Astrocyte (in vitro differentiated cells and primary cell): Measurements from ENCODE around the gene GIPC2. TPM values are rescaled to one million over a fixed set of nuclear protein-coding genes. Genes with fewer than 3 reads are reported as not detected.
A peak's percentile ranks its signal among the peaks of the same experiment; 100 is the strongest.

Experiments
- DNase-seq: peaks from one replicate; pipeline ENCODE4 v3.0.0-alpha.2; 2010; ENCODE audit warnings: low read depth
- FAIRE-seq: peaks from 2 replicates; lab custom pipeline; 2011; peaks lifted over from hg19 to GRCh38; lab: Jason Lieb, UNC
- H2AFZ ChIP-seq: 2 replicates; pipeline ENCODE4 v1.6.0; 2012; ENCODE audit warnings: low read depth, low read length, inconsistent platforms
- H3K27ac ChIP-seq: 2 replicates; pipeline ENCODE4 v1.5.1; 2011; ENCODE audit warnings: low read depth, low read length, inconsistent platforms
- H3K27me3 ChIP-seq: 2 replicates; pipeline ENCODE4 v1.6.0; 2011; ENCODE audit warnings: low read length, inconsistent platforms; ENCODE audit not compliant: insufficient read depth
- H3K36me3 ChIP-seq: 2 replicates; pipeline ENCODE4 v1.5.1; 2011; ENCODE audit warnings: low read length, inconsistent platforms; ENCODE audit not compliant: insufficient read depth
- H3K4me1 ChIP-seq: 2 replicates; pipeline ENCODE4 v1.5.1; 2011; ENCODE audit warnings: low read length, inconsistent platforms; ENCODE audit not compliant: insufficient read depth
- H3K4me2 ChIP-seq: 2 replicates; pipeline ENCODE4 v1.6.0; 2012; ENCODE audit warnings: low read length, inconsistent platforms
- H3K4me3 ChIP-seq: 2 replicates; pipeline ENCODE4 v1.5.1; 2011; ENCODE audit warnings: low read depth, mild to moderate bottlenecking, low read length, inconsistent platforms; ENCODE audit not compliant: insufficient read depth
- H3K79me2 ChIP-seq: 2 replicates; pipeline ENCODE4 v1.6.0; 2012; ENCODE audit warnings: mild to moderate bottlenecking, low read length, inconsistent platforms; ENCODE audit not compliant: insufficient read depth
- H3K9ac ChIP-seq: 2 replicates; pipeline ENCODE4 v1.6.0; 2012; ENCODE audit warnings: mild to moderate bottlenecking, low read length, inconsistent platforms
- H3K9me3 ChIP-seq: 2 replicates; pipeline ENCODE4 v1.5.1; 2012; ENCODE audit warnings: low read depth, mild to moderate bottlenecking, low read length, inconsistent platforms; ENCODE audit not compliant: insufficient read depth
- H4K20me1 ChIP-seq: 2 replicates; pipeline ENCODE4 v1.6.0; 2012; ENCODE audit warnings: low read length, inconsistent platforms; ENCODE audit not compliant: insufficient read depth
- H3K27ac Mint-ChIP-seq: one replicate; pipeline ENCODE4 v1.8.0; 2021; ENCODE audit warnings: mild to moderate bottlenecking, mixed read lengths; ENCODE audit not compliant: unreplicated experiment
- H3K27me3 Mint-ChIP-seq: one replicate; pipeline ENCODE4 v1.8.0; 2021; ENCODE audit warnings: low read depth, mixed read lengths; ENCODE audit not compliant: unreplicated experiment
- H3K36me3 Mint-ChIP-seq: one replicate; pipeline ENCODE4 v1.8.0; 2021; ENCODE audit warnings: low read depth, mixed read lengths; ENCODE audit not compliant: unreplicated experiment
- H3K4me1 Mint-ChIP-seq: one replicate; pipeline ENCODE4 v1.8.0; 2021; ENCODE audit warnings: low read depth, mixed read lengths; ENCODE audit not compliant: unreplicated experiment
- H3K4me3 Mint-ChIP-seq: one replicate; pipeline ENCODE4 v1.8.0; 2021; ENCODE audit warnings: mild to moderate bottlenecking, moderate library complexity, mixed read lengths; ENCODE audit not compliant: unreplicated experiment
- H3K9me3 Mint-ChIP-seq: one replicate; pipeline ENCODE4 v1.8.0; 2021; ENCODE audit warnings: mild to moderate bottlenecking, mixed read lengths; ENCODE audit not compliant: unreplicated experiment
- CTCF ChIP-seq: IDR thresholded peaks from 2 replicates; pipeline ENCODE4 v1.5.1; 2011; ENCODE audit warnings: low read depth, mild to moderate bottlenecking, inconsistent platforms, low read length, moderate library complexity; ENCODE audit not compliant: insufficient read depth
- EZH2 ChIP-seq: IDR thresholded peaks from 2 replicates; pipeline ENCODE4 v1.6.1; 2012; ENCODE audit warnings: mild to moderate bottlenecking, low read length, inconsistent platforms; ENCODE audit not compliant: insufficient read depth
- total RNA-seq: library from RNA; stranded (reverse); gene quantifications from 2 replicates; pipeline ENCODE4 v1.2.1, GENCODE V29; 2021

The GIPC2 gene
- total RNA-seq, 1 donor from 2014 or later, result not detected

- Histone ChIP-seq H3K9me3 (no peaks in the 10 kb centered on the region), H3K79me2 (peaks cover 84% of the 10 kb centered on the region), H3K27me3 (no peaks in the 10 kb centered on the region), H3K9ac (no peak overlapping the region), H2AFZ (no peak overlapping the region), H3K27ac (peak overlapping the region; percentile 22), H3K36me3 (peaks cover 13% of the 10 kb centered on the region), H3K4me2 (peak overlapping the region; percentile 85), H3K4me1 (peaks cover 6% of the 10 kb centered on the region), H4K20me1 (peaks cover 35% of the 10 kb centered on the region), H3K4me3 (peak overlapping the region; percentile 38)
- Mint-ChIP-seq H3K4me1 (peaks cover 12% of the 10 kb centered on the region), H3K4me3 (no peak overlapping the region), H3K27me3 (no peaks in the 10 kb centered on the region), H3K27ac (no peak overlapping the region), H3K9me3 (no peaks in the 10 kb centered on the region), H3K36me3 (peaks cover 7% of the 10 kb centered on the region)
- TF ChIP-seq CTCF (no peak), EZH2 (no peak)
- FAIRE-seq, result no peak
- peak; percentile 88 for DNase-seq
Measured at GRCh38 chr1:78009836-78010235, 35.9 kb upstream of the GIPC2 start.

GRCh38 chr1:78011050-78011449 lies 34.7 kb upstream of the GIPC2 start:
- peaks cover 21% of the 10 kb centered on the region for H3K36me3 ChIP-seq
- H2AFZ ChIP-seq, result no peak overlapping the region
- H3K9me3 ChIP-seq, result no peaks in the 10 kb centered on the region
- no peaks in the 10 kb centered on the region for H3K27me3 ChIP-seq
- DNase-seq, result no peak
- no peak overlapping the region for H3K4me3 ChIP-seq
- Mint-ChIP-seq H3K4me1 (peaks cover 12% of the 10 kb centered on the region), H3K9me3 (no peaks in the 10 kb centered on the region), H3K27me3 (no peaks in the 10 kb centered on the region), H3K36me3 (peaks cover 9% of the 10 kb centered on the region), H3K27ac (no peak overlapping the region), H3K4me3 (peak overlapping the region; percentile 54)
- no peak for TF ChIP-seq EZH2
- TF ChIP-seq CTCF, result no peak
- no peak overlapping the region for H3K9ac ChIP-seq
- H3K4me2 ChIP-seq, result peak overlapping the region; percentile 48
- FAIRE-seq, result no peak
- peaks cover 80% of the 10 kb centered on the region for H3K79me2 ChIP-seq
- H4K20me1 ChIP-seq, result peaks cover 45% of the 10 kb centered on the region
- peaks cover 6% of the 10 kb centered on the region for H3K4me1 ChIP-seq
- no peak overlapping the region for H3K27ac ChIP-seq

- Histone ChIP-seq H3K36me3 (peaks cover 24% of the 10 kb centered on the region), H3K4me1 (no peaks in the 10 kb centered on the region), H3K9me3 (no peaks in the 10 kb centered on the region), H3K27ac (no peak overlapping the region), H4K20me1 (peaks cover 24% of the 10 kb centered on the region), H3K79me2 (peaks cover 42% of the 10 kb centered on the region), H3K27me3 (no peaks in the 10 kb centered on the region), H3K4me3 (no peak overlapping the region), H2AFZ (no peak overlapping the region), H3K9ac (no peak overlapping the region), H3K4me2 (no peak overlapping the region)
- no peaks in the 10 kb centered on the region for H3K27me3 Mint-ChIP-seq
- no peak overlapping the region for H3K27ac Mint-ChIP-seq
- FAIRE-seq (no peak), DNase-seq (no peak)
- H3K4me1 Mint-ChIP-seq, result peaks cover 3% of the 10 kb centered on the region
- H3K4me3 Mint-ChIP-seq, result no peak overlapping the region
- H3K36me3 Mint-ChIP-seq, result peaks cover 8% of the 10 kb centered on the region
- H3K9me3 Mint-ChIP-seq, result no peaks in the 10 kb centered on the region
- TF ChIP-seq CTCF, result no peak
- no peak for TF ChIP-seq EZH2
Measured at GRCh38 chr1:78015148-78015547, 30.6 kb upstream of the GIPC2 start.
